ENCODE results near the gene CD248. TPM values are rescaled to one million over a fixed set of nuclear protein-coding genes. Genes with fewer than 3 reads are reported as not detected.

The CD248 gene
- total RNA-seq, 1 donor from 2014 or later, result 58.8 TPM

DNA sequence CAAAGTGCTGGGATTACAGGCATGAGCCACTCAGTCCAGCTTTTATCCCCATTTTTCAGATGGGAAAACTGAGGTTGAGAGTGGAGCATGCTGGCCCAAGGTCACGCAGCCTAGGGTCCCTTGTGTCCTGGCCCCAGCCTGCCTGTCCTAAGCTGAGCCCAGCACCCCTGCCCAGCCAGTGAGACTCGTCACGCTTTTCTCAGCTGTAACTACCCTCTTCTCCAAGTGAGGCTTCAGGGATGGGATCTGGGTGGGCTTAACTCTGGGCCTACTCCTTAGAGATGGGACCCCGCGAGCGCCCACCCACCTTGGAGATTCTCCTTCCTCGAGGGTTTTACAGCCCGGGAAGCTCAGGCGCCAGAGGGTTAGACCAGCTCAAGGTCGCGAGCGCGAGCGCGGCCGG lies 25.5 kb downstream of the CD248 start:
- peak overlapping the region; percentile 54 for H3K4me2 ChIP-seq (ENCODE audit: low read length)
- Mint-ChIP-seq H3K36me3 (ENCODE audit: low read depth, unreplicated experiment) (peaks cover 6% of the 10 kb centered on the region), H3K4me1 (ENCODE audit: low read depth, unreplicated experiment) (peaks cover 13% of the 10 kb centered on the region), H3K27ac (ENCODE audit: unreplicated experiment) (no peak overlapping the region), H3K27me3 (ENCODE audit: low read depth, unreplicated experiment) (peaks cover 25% of the 10 kb centered on the region), H3K9me3 (ENCODE audit: unreplicated experiment) (no peaks in the 10 kb centered on the region), H3K4me3 (ENCODE audit: unreplicated experiment) (no peak overlapping the region)
- TF ChIP-seq, protein P1, sequence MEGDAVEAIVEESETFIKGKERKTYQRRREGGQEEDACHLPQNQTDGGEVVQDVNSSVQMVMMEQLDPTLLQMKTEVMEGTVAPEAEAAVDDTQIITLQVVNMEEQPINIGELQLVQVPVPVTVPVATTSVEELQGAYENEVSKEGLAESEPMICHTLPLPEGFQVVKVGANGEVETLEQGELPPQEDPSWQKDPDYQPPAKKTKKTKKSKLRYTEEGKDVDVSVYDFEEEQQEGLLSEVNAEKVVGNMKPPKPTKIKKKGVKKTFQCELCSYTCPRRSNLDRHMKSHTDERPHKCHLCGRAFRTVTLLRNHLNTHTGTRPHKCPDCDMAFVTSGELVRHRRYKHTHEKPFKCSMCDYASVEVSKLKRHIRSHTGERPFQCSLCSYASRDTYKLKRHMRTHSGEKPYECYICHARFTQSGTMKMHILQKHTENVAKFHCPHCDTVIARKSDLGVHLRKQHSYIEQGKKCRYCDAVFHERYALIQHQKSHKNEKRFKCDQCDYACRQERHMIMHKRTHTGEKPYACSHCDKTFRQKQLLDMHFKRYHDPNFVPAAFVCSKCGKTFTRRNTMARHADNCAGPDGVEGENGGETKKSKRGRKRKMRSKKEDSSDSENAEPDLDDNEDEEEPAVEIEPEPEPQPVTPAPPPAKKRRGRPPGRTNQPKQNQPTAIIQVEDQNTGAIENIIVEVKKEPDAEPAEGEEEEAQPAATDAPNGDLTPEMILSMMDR (IDR thresholded peaks at IDR 0.05; ENCODE audit: insufficient read depth, low read depth, low read length), result no peak
- no peak for TF ChIP-seq EZH2 (IDR thresholded peaks at IDR 0.05; ENCODE audit: insufficient read depth, low read length)
- H4K20me1 ChIP-seq (ENCODE audit: insufficient read depth, low read length), result peaks cover 11% of the 10 kb centered on the region
- H3K9ac ChIP-seq (ENCODE audit: low read length), result no peak overlapping the region
- peaks cover 22% of the 10 kb centered on the region for H3K4me1 ChIP-seq (ENCODE audit: insufficient read depth, low read length)
- no peak for FAIRE-seq
- peaks cover 22% of the 10 kb centered on the region for H3K27me3 ChIP-seq (ENCODE audit: insufficient read depth, low read length)
- H3K79me2 ChIP-seq (ENCODE audit: insufficient read depth, low read length), result peaks cover 25% of the 10 kb centered on the region
- peaks cover 7% of the 10 kb centered on the region for H3K36me3 ChIP-seq (ENCODE audit: insufficient read depth, low read length)
- no peak overlapping the region for H2AFZ ChIP-seq (ENCODE audit: low read depth, low read length)
- no peak for DNase-seq (ENCODE audit: low read depth)
- no peak overlapping the region for H3K4me3 ChIP-seq (ENCODE audit: insufficient read depth, low read depth, low read length)
- H3K27ac ChIP-seq (ENCODE audit: low read depth, low read length), result no peak overlapping the region
- H3K9me3 ChIP-seq (ENCODE audit: insufficient read depth, low read depth, low read length), result no peaks in the 10 kb centered on the region

DNA sequence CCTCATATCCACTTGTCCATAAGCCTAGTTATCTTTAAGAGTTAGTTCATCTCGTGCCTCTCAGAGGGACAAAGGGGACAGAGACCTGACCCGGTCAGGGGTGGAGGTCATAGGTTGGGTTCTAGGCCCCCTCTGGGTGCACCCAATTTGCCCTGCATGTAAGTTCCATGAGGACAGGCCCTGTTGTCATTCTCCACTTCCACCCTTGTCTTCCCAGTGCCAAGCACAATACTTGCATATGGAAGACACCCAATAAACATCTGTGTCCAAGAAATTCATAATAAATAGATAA lies 26.6 kb downstream of the CD248 start:
- Histone ChIP-seq H3K9ac (ENCODE audit: low read length) (no peak overlapping the region), H3K36me3 (ENCODE audit: insufficient read depth, low read length) (peaks cover 7% of the 10 kb centered on the region), H3K9me3 (ENCODE audit: insufficient read depth, low read depth, low read length) (no peaks in the 10 kb centered on the region), H3K4me2 (ENCODE audit: low read length) (peak overlapping the region; percentile 87), H3K27ac (ENCODE audit: low read depth, low read length) (no peak overlapping the region), H3K27me3 (ENCODE audit: insufficient read depth, low read length) (peaks cover 22% of the 10 kb centered on the region), H3K4me3 (ENCODE audit: insufficient read depth, low read depth, low read length) (no peak overlapping the region), H3K4me1 (ENCODE audit: insufficient read depth, low read length) (peaks cover 22% of the 10 kb centered on the region), H3K79me2 (ENCODE audit: insufficient read depth, low read length) (peaks cover 35% of the 10 kb centered on the region), H2AFZ (ENCODE audit: low read depth, low read length) (no peak overlapping the region), H4K20me1 (ENCODE audit: insufficient read depth, low read length) (peaks cover 18% of the 10 kb centered on the region)
- no peaks in the 10 kb centered on the region for H3K9me3 Mint-ChIP-seq (ENCODE audit: unreplicated experiment)
- DNase-seq (ENCODE audit: low read depth) (no peak), FAIRE-seq (no peak)
- H3K4me1 Mint-ChIP-seq (ENCODE audit: low read depth, unreplicated experiment), result peaks cover 16% of the 10 kb centered on the region
- TF ChIP-seq, protein P1 (IDR thresholded peaks at IDR 0.05; ENCODE audit: insufficient read depth, low read depth, low read length), result no peak
- TF ChIP-seq EZH2 (IDR thresholded peaks at IDR 0.05; ENCODE audit: insufficient read depth, low read length), result no peak
- peaks cover 22% of the 10 kb centered on the region for H3K27me3 Mint-ChIP-seq (ENCODE audit: low read depth, unreplicated experiment)
- peaks cover 6% of the 10 kb centered on the region for H3K36me3 Mint-ChIP-seq (ENCODE audit: low read depth, unreplicated experiment)
- peak overlapping the region; percentile 90 for H3K4me3 Mint-ChIP-seq (ENCODE audit: unreplicated experiment)
- H3K27ac Mint-ChIP-seq (ENCODE audit: unreplicated experiment), result peak overlapping the region; percentile 55

DNA sequence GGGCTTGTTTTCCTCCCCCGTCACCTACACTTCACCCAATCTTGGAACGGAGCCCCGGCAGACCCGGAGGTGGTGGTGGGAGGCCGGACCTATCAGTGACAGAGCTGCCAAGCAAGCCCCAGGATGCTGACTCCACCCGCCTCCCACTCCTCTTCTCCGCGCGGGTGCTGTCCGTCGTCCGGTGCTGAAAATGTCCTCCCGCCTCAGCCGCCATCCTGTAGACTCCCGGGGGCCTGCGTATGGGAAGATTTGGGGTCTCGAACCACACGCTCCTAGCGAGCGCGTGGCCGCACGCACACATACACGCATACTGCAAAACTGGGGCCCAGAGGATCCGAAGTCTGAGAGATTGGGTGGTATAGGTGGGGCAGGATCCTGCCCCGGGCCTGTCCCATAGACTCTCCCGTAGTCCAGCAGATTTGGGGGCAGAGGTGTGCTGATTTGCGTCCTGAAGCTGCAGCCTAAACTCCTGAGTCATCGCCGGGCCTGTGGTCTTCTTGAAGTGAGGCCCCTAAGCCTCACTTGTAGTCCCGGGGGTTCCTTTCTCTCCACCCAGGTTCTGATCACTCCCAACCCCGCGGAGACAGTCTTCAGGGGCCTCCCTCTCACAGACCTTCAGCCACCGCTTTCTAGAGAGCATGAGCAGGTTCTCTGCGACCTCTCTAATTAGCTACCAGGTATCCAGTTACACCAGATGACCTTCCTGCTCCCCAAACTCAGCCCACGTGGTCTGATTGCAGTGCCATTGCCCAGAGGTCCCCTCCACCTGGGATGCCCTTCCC lies 27.1 kb downstream of the CD248 start:
- Histone ChIP-seq H3K79me2 (ENCODE audit: insufficient read depth, low read length) (peaks cover 39% of the 10 kb centered on the region), H4K20me1 (ENCODE audit: insufficient read depth, low read length) (peaks cover 24% of the 10 kb centered on the region), H3K27me3 (ENCODE audit: insufficient read depth, low read length) (peaks cover 22% of the 10 kb centered on the region), H3K4me3 (ENCODE audit: insufficient read depth, low read depth, low read length) (peak overlapping the region; percentile 73), H3K27ac (ENCODE audit: low read depth, low read length) (peak overlapping the region; percentile 97), H3K36me3 (ENCODE audit: insufficient read depth, low read length) (peaks cover 7% of the 10 kb centered on the region), H2AFZ (ENCODE audit: low read depth, low read length) (peak overlapping the region; percentile 69), H3K9ac (ENCODE audit: low read length) (peak overlapping the region; percentile 94), H3K4me1 (ENCODE audit: insufficient read depth, low read length) (peaks cover 22% of the 10 kb centered on the region), H3K9me3 (ENCODE audit: insufficient read depth, low read depth, low read length) (no peaks in the 10 kb centered on the region), H3K4me2 (ENCODE audit: low read length) (peak overlapping the region; percentile 87)
- no peaks in the 10 kb centered on the region for H3K9me3 Mint-ChIP-seq (ENCODE audit: unreplicated experiment)
- peaks cover 22% of the 10 kb centered on the region for H3K27me3 Mint-ChIP-seq (ENCODE audit: low read depth, unreplicated experiment)
- H3K27ac Mint-ChIP-seq (ENCODE audit: unreplicated experiment), result peak overlapping the region; percentile 97
- peaks cover 16% of the 10 kb centered on the region for H3K4me1 Mint-ChIP-seq (ENCODE audit: low read depth, unreplicated experiment)
- FAIRE-seq, result no peak
- H3K36me3 Mint-ChIP-seq (ENCODE audit: low read depth, unreplicated experiment), result peaks cover 6% of the 10 kb centered on the region
- no peak for DNase-seq (ENCODE audit: low read depth)
- TF ChIP-seq, protein P1 (IDR thresholded peaks at IDR 0.05; ENCODE audit: insufficient read depth, low read depth, low read length), result no peak
- TF ChIP-seq EZH2 (IDR thresholded peaks at IDR 0.05; ENCODE audit: insufficient read depth, low read length), result no peak
- peak overlapping the region; percentile 90 for H3K4me3 Mint-ChIP-seq (ENCODE audit: unreplicated experiment)

Data from astrocyte (in vitro differentiated cells and primary cell).